Body of pancreas (tissue), 4 donors: ENCODE data around the gene SOCS1. TPM values are rescaled to one million over a fixed set of nuclear protein-coding genes. Genes with fewer than 3 reads are reported as not detected.

ENCODE experiments used
- ATAC-seq: fragments of 150-250 bp; one replicate; pipeline ENCODE4 v1.9.1; 2016
- DNase-seq, 4 donors: peaks; one replicate each; pipeline ENCODE4 v3.0.0-alpha.2; 2019
- H3K27ac ChIP-seq, 4 donors: fragments of 200-600 bp; sonication (generic); 1 replicate in 3 of 4; 2 replicates in 1 of 4; pipeline versions ENCODE4 v1.5.1 to v1.6.1; 2016 to 2019; ENCODE audit warnings: mild to moderate bottlenecking in 1 of 4, mixed read lengths in 1 of 4, moderate library complexity in 1 of 4
- H3K27me3 ChIP-seq, 2 donors: fragments of 200-600 bp; sonication (generic); one replicate each; pipeline ENCODE4 v1.6.0; 2016; ENCODE audit warnings: mild to moderate bottlenecking in 1 of 2
- H3K36me3 ChIP-seq, 2 donors: fragments of 200-600 bp; sonication (generic); replicated peaks in 1 of 2; 2 replicates each; pipeline ENCODE4 v1.5.1; 2016; ENCODE audit warnings: low read depth in 2 of 2; ENCODE audit not compliant: insufficient read depth in 1 of 2
- H3K4me1 ChIP-seq: fragments of 200-600 bp; sonication (generic); one replicate; pipeline ENCODE4 v1.6.0; 2016
- H3K4me3 ChIP-seq, 2 donors: fragments of 200-600 bp; sonication (generic); 1 replicate in 1 of 2; 2 replicates in 1 of 2; pipeline ENCODE4 v1.5.1; 2016 to 2019
- H3K9me3 ChIP-seq, 3 donors: fragments of 200-600 bp; sonication (generic); 1 replicate in 2 of 3; 2 replicates in 1 of 3; pipeline ENCODE4 v1.5.1; 2016
- POLR2A ChIP-seq, 3 donors: fragments of 450-650 bp; IDR thresholded peaks; one replicate each; pipeline ENCODE4 v1.6.1; 2016; ENCODE audit warnings: antibody characterized with exemption in 3 of 3, mild to moderate bottlenecking in 2 of 3
- WGBS, 2 donors: methylation state at CpG; one replicate each; pipeline ENCODE4 v1.1.5; 2017; 5-methylcytosine and 5-hydroxymethylcytosine counted together
- intact Hi-C: fragments of 100-400 bp; cut with DNase I; formaldehyde crosslinking; loops from one replicate; pipeline ENCODE4 v1.15.1; 2023
- small RNA-seq: library from RNA; depleted of rRNA; stranded (forward); fragments of <200 nt; gene quantifications from one replicate; pipeline ENCODE3, GENCODE V24; 2016
- total RNA-seq, 2 donors: library from RNA; depleted of rRNA; stranded (reverse); fragments of >200 nt; gene quantifications; one replicate each; pipeline ENCODE4 v1.1.0, GENCODE V29; 2016
- TF ChIP-seq, protein P1 (sequence below), 7 experiments: fragments of 450-650 bp in 4 of 7; fragments of 200-600 bp in 3 of 7; sonication (generic) in 3 of 7; IDR thresholded peaks; one replicate each; pipeline ENCODE4 v1.5.1; 2016 to 2019; ENCODE audit warnings: antibody characterized with exemption in 7 of 7

Gene SOCS1
- total RNA-seq, 2 donors from 2014 or later: 1.0 to 7.9 TPM

- DNase-seq: no peak
- TF ChIP-seq, protein P1, sequence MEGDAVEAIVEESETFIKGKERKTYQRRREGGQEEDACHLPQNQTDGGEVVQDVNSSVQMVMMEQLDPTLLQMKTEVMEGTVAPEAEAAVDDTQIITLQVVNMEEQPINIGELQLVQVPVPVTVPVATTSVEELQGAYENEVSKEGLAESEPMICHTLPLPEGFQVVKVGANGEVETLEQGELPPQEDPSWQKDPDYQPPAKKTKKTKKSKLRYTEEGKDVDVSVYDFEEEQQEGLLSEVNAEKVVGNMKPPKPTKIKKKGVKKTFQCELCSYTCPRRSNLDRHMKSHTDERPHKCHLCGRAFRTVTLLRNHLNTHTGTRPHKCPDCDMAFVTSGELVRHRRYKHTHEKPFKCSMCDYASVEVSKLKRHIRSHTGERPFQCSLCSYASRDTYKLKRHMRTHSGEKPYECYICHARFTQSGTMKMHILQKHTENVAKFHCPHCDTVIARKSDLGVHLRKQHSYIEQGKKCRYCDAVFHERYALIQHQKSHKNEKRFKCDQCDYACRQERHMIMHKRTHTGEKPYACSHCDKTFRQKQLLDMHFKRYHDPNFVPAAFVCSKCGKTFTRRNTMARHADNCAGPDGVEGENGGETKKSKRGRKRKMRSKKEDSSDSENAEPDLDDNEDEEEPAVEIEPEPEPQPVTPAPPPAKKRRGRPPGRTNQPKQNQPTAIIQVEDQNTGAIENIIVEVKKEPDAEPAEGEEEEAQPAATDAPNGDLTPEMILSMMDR (IDR thresholded peaks at IDR 0.05): no peak
- no peak for TF ChIP-seq POLR2A (IDR thresholded peaks at IDR 0.05)
- intact Hi-C loops: no loop called here
Observed at GRCh38 chr16:11205065-11205699, 50.8 kb downstream of the SOCS1 start.

GRCh38 chr16:11204513-11205047 lies 51.4 kb downstream of the SOCS1 start:
- no peak for ATAC-seq
- WGBS, 2 donors: 38 to 39% methylated on average over 4 of the region's 4 CpGs

More at GRCh38 chr16:11205065-11205699, 50.8 kb downstream of the SOCS1 start:
- no peaks in the 10 kb centered on the region for H3K9me3 ChIP-seq
- ATAC-seq: no peak
- 70 to 71% methylated on average over 19 of the region's 19 CpGs for WGBS, 2 donors
- H3K4me3 ChIP-seq: no peak overlapping the region
- peak overlapping the region in 1 of 4 donors; percentile 42 for H3K27ac ChIP-seq
- H3K27me3 ChIP-seq: no peaks in the 10 kb centered on the region
- H3K36me3 ChIP-seq: no peaks in the 10 kb centered on the region
- H3K4me1 ChIP-seq: peaks cover 11% of the 10 kb centered on the region

More at GRCh38 chr16:11204513-11205047, 51.4 kb downstream of the SOCS1 start:
- Histone ChIP-seq H3K4me1 (peaks cover 11% of the 10 kb centered on the region), H3K27ac (no peak overlapping the region), H3K27me3 (no peaks in the 10 kb centered on the region), H3K36me3 (no peaks in the 10 kb centered on the region), H3K4me3 (no peak overlapping the region), H3K9me3 (no peaks in the 10 kb centered on the region)
- intact Hi-C loops: no loop called here
- DNase-seq: no peak
- TF ChIP-seq POLR2A (IDR thresholded peaks at IDR 0.05): no peak
- TF ChIP-seq, protein P1 (IDR thresholded peaks at IDR 0.05): no peak

Small RNA genes lying within 50 kb of the gene (small RNA-seq; reads per million reads assigned to genes)
- gene RF00554: not detected

Other genes starting within 250 kb of the SOCS1 start
- gene TNP2, start 13.1 kb upstream of the SOCS1 start, total RNA-seq: not detected
- not detected for gene PRM3, start 17.4 kb upstream of the SOCS1 start, total RNA-seq
- gene PRM2, start 20.3 kb upstream of the SOCS1 start, total RNA-seq: not detected
- not detected for gene PRM1, start 25.1 kb upstream of the SOCS1 start, total RNA-seq
- 1 to 10 TPM; 1.3 to 3.0 TPM for gene RMI2, start 89.3 kb upstream of the SOCS1 start, total RNA-seq